Measurements from ENCODE around the gene PARP14.

- TF ChIP-seq, protein P1, sequence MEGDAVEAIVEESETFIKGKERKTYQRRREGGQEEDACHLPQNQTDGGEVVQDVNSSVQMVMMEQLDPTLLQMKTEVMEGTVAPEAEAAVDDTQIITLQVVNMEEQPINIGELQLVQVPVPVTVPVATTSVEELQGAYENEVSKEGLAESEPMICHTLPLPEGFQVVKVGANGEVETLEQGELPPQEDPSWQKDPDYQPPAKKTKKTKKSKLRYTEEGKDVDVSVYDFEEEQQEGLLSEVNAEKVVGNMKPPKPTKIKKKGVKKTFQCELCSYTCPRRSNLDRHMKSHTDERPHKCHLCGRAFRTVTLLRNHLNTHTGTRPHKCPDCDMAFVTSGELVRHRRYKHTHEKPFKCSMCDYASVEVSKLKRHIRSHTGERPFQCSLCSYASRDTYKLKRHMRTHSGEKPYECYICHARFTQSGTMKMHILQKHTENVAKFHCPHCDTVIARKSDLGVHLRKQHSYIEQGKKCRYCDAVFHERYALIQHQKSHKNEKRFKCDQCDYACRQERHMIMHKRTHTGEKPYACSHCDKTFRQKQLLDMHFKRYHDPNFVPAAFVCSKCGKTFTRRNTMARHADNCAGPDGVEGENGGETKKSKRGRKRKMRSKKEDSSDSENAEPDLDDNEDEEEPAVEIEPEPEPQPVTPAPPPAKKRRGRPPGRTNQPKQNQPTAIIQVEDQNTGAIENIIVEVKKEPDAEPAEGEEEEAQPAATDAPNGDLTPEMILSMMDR (IDR thresholded peaks at IDR 0.05; ENCODE audit: low read length): no peak
- TF ChIP-seq EZH2 (IDR thresholded peaks at IDR 0.05; ENCODE audit: borderline replicate concordance, low read length): no peak
Measured at GRCh38 chr3:122668930-122669730, 11.5 kb upstream of the PARP14 start.
